Activated CD4-positive, CD25-positive, alpha-beta regulatory T cell (primary cell): ENCODE results near the gene APBA2.

Source experiments
- DNase-seq, 4 experiments: peaks; one replicate each; lab custom pipeline; 2025; lab: John Stamatoyannopoulos, UW

The APBA2 gene

DNA sequence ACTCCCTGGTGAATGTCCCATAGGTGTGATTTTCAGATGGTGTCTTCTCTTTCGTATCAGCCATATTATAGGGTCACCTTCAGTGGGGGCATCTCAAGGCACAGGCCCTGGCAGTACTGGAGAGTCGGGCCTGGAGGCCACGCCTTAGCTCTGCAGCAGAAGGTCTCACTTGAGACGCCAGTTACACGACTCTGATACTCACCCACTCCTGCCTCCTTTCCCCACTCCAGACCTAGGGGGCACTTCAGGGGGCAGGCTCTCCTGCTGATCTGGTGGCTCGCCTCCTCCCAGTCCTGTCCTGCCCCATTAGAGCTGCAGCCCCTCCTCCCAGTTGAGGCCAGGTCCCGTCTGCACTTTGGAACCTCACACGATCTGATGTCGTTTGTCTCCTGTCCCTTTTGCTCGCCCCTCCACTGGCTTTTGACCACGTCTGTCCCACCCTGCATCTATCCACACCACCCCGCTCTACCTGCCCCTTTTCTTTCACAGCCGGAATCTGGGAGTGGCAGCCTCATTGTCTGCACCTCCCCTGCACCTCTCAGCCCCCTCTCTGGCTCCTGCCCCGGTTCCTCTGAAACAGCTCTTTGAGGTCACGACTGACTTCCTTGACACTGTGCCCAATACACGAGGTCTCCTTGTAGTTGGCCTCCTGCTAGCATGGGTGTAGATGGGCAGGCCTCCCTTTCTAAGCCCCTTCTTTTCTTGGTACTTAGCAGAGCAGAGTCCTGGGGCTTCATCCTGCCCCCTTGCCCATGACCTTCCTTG, 201.9 kb downstream of the APBA2 start:
- no peak for DNase-seq

DNA sequence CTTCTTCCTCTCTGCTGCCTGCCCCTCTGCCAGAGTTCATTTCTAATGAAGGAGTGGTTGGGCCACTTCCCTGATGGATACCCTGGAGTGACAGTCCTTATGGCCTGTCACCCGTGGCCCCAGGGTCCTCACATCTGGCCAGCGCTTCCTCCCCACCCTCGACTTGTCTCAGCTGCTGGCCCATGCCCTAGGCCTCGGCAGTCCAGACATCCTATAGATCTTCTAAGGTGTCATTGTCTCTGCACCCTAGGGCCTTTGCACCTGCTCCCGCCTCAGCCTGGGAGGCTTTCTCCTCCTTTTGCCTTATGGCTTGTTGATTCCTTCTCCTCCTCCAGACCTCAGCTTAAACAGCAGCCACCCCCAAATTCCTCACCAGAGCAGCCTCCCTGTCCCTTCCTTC, 202.9 kb downstream of the APBA2 start:
- DNase-seq: no peak

DNA sequence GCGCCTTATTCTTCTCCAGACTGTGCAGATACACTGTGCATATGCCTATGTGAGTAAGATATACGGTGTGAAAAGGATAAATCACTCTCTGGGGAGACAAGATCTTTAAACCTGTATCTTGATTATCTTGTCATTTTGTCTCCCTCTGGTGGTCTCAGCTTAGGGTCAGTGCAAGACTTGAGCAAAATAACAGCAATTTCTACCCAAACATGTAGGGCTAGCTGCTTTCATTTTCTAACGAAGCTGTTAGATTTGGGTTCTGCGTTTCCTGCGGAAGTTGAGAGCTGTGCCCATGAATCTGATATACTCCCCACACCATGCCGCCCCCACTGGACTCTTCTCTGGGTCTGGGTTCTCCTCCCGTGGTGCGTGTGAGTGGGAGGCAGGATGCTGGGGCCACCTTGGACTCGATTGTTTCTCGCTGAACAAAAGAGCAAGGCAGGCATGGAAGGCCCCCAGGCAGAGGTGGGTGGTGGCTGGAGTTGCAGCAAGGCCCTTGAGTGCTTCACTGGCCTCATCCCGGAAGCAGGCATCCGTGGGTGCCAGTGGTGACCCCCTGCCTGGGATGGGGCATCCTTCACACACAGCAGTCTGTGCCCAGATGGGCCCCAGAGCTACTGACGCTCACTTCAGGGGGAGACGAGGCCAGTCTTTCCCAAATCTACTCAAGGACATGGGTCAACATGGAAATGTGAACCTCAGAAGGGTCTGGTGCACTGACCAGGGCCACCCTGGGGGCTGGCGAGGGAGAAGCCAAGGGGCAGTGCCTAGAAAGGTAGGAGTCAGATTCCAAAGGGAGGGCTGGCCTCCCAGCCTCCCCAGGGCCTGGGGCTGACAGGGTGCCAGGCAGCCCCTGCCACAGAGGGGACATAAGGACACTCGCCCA, 204.2 kb downstream of the APBA2 start:
- no peak for DNase-seq

DNA sequence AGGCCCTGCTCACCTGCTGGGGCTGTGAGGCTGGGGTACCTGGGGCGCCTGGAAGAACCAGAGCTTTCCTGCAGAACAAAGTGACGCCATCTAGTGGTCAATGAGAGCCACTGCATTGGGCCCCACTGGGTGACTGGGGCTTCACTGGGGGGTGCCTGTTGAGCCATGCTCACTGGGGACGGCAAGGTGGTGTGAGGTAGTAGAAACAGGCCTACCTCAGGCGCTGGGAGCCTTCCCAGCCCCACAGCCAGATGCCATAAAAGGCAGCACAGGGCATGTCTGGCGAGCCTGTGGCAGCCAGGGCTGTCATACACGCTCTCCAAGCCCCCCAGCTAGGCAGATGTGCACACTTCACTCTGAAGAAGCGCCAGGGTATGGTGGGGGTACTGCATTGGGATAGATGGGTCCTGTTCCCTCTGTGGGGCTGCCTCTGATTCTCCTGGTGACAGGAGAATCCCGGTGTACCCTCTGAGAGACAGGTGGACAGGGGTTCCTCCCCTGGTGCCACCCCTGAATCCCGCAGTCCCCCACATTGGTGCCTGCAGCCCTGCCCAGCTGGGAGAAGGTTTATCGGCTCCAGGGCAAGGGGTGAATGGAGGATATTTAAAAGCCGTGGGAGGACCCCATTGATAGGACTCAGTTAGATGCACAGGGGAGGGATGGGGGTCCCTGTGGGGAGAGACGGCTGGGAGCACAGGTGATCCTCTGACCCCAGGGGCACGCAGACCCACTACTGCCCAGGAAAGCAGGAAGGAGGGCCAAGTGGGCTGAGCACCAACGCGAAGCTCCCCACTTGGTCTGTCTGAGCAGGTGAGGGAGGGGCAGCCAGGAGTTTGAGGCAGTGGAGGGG, 205.1 kb downstream of the APBA2 start:
- DNase-seq: peak in 1 of 4 experiments; percentile 8

DNA sequence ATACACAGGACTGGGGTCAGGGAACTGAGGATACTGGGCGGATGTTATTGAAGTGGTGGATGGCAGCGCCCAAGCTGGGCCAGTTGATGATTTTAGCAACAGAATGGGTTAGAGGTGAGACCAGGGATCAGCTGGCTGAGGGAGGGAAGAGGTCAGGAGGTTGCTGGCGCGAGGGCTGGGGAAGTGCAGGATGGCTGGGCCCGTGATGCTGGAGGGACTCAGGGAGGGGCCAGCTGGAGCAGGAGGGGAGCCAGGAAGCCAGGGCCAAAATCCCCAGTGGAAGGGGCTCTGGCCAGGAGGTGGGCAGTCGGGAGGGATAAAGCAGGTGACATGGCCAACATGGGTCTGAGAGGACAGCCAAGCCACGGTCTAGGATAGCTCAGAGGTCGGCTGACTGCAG, 205.9 kb downstream of the APBA2 start:
- no peak for DNase-seq

DNA sequence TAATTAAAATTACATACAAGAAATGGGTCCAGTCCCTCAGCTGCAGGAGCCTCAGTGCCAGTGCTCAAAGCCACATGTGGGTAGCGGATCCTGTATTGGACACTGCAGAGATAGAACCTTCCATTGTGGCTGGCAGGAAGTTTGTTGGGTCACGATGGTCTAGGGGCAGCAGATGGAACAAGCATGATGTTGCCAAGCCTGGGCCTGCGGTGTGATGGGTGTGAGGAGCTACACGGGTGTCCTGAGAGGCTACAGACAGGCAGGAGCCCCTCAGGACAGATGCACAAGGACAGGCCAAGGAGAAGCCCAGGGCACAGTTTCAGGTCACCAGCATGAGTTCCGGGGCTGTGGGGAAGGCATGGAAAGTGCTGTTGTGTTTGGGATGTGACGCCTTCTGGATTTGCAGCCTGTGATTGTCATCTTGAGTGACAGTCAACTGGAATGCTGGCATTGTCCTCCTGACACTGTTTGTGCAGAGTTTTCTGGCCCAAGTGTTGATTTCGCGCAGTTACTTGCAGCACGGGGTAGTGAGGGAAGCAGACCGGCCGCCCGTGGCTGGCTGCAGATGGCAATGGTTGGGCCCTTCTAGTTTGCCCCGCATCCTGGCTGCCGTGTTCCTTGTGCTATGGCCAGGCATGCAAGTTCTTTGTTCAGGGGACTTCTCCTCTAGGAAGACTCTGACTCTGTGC, 206.7 kb downstream of the APBA2 start:
- DNase-seq: no peak

DNA sequence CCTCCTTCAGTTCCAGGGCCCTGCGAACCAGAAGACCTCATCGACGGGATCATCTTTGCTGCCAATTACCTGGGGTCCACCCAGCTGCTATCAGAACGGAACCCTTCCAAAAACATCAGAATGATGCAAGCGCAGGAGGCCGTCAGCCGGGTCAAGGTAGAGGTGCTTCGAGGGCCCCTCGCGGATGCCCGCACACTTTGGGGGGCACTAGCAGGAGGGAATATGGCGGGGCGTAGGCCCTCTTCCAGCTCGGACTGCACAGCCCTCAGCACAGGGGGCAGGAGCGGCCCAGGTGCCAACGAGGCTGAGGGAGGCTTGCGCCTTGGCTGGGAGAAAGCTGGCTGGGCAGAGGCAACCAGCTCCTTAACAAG, 207.3 kb downstream of the APBA2 start:
- no peak for DNase-seq

DNA sequence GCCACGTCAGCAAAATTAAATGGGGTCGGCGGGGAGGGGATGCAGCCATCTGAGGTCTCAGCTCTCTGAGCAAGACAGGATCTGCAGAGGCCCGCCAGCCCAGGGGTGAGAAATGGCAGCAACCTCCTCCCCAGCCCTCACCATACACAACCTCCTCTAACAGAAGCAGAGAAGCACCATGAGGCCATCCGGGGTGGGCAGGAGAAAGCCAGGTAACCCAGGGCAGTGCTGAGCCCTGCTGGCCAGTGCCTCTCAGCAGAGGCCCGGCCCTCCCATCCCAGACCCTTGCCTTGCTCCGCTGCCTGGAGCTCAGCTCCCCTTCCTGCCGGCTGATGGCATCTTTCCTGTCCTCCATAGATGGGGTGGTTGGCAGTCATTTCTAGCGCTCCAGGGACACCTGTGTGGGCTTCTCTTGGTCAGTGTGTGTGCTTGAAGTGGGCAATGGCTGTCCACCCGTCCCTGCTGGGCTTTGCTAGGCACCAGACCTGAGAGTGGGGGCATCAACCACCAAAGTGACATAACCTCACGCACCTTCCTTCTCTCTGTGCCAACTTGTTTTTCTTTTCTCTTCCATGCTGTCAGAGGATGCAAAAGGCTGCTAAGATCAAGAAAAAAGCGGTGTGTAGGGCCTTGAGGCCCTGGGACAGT, 208.0 kb downstream of the APBA2 start:
- no peak for DNase-seq

DNA sequence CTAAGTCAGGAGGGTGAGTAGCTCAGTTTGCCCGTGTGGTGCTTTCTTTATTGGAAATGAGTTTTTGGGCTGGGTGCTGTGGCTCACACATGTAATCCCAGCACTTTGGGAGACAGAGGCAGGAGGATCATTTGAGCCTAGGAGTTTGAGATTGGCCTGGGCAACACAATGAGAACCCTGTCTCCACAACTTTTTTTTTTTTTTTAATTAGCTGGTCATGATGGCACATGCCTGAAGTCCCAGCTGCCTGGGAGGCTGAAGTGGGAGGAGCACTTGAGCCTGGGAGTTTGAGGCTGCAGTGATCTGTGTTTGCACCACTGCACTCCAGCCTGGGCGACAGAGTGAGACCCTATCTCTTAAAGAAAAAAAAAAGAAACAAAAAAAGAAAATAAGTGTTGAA, 208.9 kb downstream of the APBA2 start:
- no peak for DNase-seq

DNA sequence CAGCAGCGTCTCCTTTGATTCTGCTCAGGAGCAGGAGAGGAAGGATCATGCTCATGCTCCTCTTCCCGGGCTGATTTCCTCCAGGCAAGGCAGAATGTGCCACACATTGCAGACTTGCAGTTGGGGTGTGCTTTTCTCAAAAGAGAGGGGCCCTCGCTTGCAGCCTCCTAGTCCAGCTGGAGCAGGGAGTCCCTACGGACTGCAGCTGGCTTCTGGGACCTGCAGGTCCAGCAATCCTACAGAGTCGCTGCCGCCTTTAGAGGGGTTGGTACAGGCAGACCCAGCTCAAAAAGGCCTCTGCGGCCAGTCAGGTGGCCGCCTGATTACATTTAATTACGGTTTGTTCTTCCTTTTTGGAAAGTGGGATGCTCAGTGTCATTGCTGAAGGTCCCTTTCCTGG, 210.0 kb downstream of the APBA2 start:
- no peak for DNase-seq

DNA sequence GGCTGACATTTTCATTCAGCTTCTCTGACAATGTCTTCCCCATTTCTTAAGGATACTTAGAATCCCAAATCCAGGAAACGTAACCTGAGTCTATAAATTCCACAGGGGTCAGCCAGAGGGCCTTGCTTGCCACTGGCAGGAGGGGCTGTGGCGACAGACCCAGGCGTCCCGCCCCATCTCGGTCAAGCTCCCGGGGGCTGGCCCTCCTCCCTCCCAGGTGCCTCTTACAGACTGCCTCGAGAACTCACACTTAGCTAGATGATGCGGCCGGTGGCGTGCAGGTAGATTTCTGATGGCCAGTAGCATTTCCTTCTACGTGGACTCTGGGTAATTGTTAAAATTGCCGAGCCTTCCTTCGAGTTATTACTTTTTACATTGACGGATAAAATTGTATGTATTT, 211.4 kb downstream of the APBA2 start:
- DNase-seq: no peak

DNA sequence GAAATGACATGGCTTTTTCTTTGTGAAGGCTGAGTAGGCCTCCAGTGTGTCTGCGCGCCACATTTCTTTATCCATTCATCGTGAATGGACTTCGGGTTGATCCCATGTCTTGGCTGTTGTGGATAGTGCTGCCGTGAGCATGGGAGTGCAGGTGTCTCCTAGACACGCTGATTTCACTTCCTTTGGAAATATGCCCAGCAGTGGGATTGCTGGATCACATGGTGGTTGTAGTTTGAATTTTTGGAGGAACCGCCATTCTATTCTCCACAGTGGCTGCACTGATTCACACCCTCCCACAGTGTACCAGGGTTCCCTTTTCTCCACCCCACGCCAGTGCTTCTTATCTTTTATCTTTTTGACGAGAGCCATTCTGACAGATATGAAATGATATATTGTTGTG, 212.2 kb downstream of the APBA2 start:
- DNase-seq: no peak

DNA sequence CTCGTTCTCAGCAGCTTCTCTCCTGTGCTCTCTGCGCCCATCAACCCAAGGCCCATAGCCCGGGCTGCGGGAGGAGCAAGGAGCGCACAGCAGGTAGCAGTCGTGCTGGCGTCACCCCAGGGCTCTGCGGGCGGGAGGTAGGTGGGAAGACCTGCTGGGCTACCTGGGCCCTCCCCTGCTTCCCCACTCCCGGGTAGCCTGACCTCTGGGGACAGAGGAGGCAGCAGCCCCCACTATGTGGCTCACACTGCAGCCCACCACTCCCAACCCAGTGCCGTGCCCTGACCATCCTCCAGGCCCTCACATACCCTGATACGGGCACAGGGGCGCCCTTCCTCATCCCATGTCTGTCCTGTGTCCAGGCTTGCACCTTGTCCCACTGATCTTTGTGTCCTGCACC, 212.9 kb downstream of the APBA2 start:
- DNase-seq: no peak

DNA sequence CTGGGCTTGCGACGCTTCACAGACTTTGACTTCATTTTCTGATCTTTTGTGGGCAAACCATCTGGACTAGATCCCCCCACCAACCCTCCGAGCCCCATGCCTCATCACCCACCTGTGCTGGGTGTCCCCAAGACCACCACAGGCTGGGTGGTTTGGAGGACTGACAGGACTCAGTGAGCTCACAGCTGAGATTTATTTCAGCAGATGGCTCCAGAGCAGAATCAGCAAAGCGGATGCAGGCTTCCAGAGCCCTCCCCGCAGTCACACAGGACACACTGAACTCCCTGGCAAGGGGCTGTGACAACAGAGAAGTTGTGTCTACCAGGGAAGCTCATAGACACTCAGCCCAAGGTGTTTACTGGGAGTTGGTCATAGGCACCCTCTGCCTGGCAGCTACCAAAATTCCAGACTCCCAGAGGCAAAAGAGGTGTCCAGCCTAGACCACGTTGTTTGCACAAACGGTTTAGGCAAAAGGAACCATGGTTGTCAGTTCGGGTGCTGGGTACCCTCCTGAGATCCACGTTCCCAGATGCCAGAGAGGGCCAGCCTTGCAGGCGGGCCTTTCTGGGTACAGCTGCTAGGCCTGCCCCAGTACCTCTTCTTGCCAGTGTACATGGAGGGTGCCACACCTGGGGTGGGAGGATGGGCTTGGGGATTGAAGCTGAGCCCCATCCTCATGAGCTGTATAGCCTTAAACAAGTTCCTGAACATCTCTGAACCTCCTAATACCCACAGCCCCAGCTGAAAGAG, 213.5 kb downstream of the APBA2 start:
- DNase-seq: no peak

DNA sequence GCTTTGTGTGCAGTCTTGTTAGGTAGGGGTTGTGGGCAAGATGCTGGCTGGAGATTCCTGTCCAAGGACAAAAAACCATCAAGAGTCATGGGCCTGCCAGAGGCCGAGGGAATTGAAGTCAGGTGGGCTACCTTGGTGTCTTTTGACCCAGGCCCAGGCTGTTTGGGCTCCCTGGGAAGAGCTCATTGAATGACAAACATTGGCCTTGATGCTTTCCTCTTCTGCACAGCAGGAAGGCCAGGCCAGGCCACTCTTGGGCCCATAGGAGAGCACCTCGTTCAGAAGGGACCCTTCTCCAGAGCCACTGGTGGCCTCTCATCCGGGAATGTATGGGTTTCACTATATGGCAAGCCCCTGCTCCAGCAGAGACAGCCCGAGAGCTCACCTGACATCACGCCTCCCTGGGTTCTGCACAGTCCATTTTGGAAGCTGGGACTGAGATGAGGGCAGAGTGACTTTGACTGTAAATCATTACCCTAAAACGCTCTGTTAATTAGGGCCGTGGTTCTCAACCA, 214.8 kb downstream of the APBA2 start:
- DNase-seq: no peak

DNA sequence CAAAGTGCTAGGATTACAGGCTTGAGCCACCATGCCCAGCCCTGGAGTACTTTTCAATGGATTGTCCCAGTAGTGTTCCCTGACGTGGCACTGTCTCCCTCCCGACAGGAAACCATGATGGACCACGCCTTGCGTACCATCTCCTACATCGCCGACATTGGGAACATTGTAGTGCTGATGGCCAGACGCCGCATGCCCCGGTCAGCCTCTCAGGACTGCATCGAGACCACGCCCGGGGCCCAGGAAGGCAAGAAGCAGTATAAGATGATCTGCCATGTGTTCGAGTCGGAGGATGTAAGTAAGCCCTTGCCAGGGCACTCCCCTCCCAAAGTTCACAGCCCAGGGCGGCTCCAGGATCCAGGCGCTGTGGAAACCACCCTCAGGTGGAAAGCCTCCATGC, 215.7 kb downstream of the APBA2 start:
- no peak for DNase-seq

DNA sequence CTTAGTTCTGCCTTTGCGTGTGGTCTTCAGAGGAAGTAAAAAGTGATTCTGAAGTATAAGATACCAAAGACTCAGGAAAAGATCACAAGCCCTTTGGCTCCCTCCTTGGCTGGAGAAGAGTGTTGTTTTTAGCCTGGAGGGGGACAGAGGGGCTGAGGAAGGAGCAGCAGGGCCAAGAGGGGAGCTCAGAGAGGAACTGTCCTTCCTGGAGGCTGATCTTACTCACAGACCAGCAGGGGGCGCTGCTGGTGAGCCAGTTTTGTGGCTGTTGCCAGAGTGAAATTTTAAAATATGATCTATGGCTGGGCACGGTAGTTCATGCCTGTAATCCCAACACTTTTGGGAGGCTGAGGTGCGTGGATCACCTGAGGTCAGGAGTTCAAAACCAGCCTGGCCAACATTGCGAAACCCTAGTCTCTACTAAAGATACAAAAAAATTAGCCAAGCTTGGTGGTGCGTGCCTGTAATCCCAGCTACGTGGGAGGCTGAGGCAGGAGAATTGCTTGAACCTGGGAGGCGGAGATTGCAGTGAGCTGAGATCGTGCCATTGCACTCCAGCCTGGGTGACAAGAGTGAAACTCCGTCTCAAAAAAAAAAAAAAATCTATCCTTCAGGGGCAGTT, 216.5 kb downstream of the APBA2 start:
- peak in 3 of 4 experiments; percentile 20 to 29 (median 24) for DNase-seq

DNA sequence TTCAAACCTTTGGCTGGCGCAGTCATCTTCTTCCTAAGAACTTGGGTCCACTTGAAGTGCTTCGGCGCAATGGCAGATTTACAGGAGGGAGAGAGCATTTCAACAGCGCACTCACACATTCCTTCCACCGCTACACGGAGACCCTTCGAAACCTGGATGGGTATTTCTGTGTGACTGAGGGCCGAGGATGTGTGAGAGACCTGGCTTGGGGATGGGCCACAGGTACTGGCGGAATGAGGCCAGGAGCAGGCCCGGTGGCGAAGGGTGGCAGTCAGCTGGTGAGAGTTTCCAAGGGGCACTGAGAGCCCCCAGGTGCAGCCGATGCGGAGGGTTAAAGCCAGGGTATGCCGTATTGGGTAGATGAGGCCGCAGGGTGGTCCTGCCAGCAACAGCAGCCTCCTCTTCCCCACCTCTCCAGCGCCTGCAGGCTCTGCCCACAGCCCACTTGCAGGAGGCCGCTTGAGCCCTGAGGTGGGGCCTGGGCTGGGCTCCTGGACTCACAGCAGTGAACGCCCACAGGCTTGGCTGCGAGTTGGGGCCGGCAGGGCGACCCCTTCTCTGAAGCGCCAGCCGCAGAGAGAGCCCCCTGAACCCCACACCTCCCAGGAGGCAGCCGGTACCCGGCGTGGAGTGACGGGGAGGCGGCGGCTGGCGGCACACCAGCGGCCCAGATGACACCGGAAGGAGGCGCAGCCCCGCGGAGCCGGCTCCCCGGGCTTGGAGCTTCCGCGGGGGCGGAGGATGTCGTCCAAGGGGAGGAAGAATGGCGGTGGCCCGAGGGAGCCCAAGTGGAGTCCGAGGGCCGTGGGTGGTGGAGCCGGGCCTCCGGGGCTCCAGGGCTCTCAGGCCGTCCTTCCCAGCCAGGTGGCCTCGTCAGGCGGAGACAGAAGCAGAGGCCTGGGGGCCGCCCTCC, 217.4 kb downstream of the APBA2 start:
- DNase-seq: no peak
